H9 (cell line): Measurements from ENCODE around the gene PUM1. TPM values are rescaled to one million over a fixed set of nuclear protein-coding genes. Genes with fewer than 3 reads are reported as not detected.

Source experiments
- DNase-seq: peaks from one replicate; pipeline ENCODE4 v3.0.0-alpha.2; 2017
- H2AFZ ChIP-seq: one replicate; pipeline ENCODE4 v1.6.1; 2013; ENCODE audit warnings: mild to moderate bottlenecking, low read length, control low read depth, moderate library complexity
- H2AK5ac ChIP-seq: 2 replicates; pipeline ENCODE4 v1.6.1; 2013; ENCODE audit warnings: low read length, control low read depth, mixed read lengths; ENCODE audit not compliant: insufficient read length
- H2BK120ac ChIP-seq: one replicate; pipeline ENCODE4 v1.6.1; 2013; ENCODE audit warnings: low read depth, mild to moderate bottlenecking, low read length, control low read depth, inconsistent platforms; ENCODE audit not compliant: poor library complexity, severe bottlenecking
- H2BK12ac ChIP-seq: 2 replicates; pipeline ENCODE4 v1.6.1; 2013; ENCODE audit warnings: low read length, control low read depth, mixed read lengths, low read depth; ENCODE audit not compliant: insufficient read length
- H2BK15ac ChIP-seq: 2 replicates; pipeline ENCODE4 v1.6.1; 2013; ENCODE audit warnings: low read depth, low read length, control low read depth
- H2BK20ac ChIP-seq: one replicate; pipeline ENCODE4 v1.6.1; 2013; ENCODE audit warnings: low read depth, mild to moderate bottlenecking, low read length, control low read depth, inconsistent platforms; ENCODE audit not compliant: poor library complexity, severe bottlenecking
- H2BK5ac ChIP-seq: 2 replicates; pipeline ENCODE4 v1.6.1; 2013; ENCODE audit warnings: low read length, control low read depth, mixed read lengths; ENCODE audit not compliant: insufficient read length
- H3K14ac ChIP-seq: 2 replicates; pipeline ENCODE4 v1.6.1; 2013; ENCODE audit warnings: low read length, control low read depth; ENCODE audit not compliant: insufficient read depth
- H3K18ac ChIP-seq: 2 replicates; pipeline ENCODE4 v1.6.1; 2013; ENCODE audit warnings: low read depth, mild to moderate bottlenecking, mixed read lengths, low read length, control low read depth; ENCODE audit not compliant: insufficient read length
- H3K23ac ChIP-seq: 2 replicates; pipeline ENCODE4 v1.6.1; 2013; ENCODE audit warnings: low read length, control low read depth, mixed read lengths, low read depth; ENCODE audit not compliant: insufficient read length
- H3K23me2 ChIP-seq: 2 replicates; pipeline ENCODE4 v1.6.1; 2013; ENCODE audit warnings: low read depth, mild to moderate bottlenecking, mixed read lengths, low read length, control low read depth; ENCODE audit not compliant: insufficient read length, poor library complexity, severe bottlenecking
- H3K27ac ChIP-seq: 2 replicates; pipeline ENCODE4 v1.5.1; 2013; ENCODE audit warnings: low read length, control low read depth, mixed read lengths, low read depth; ENCODE audit not compliant: insufficient read length
- H3K27me3 ChIP-seq: 2 replicates; pipeline ENCODE4 v1.6.1; 2013; ENCODE audit warnings: low read length, control low read depth, inconsistent platforms; ENCODE audit not compliant: insufficient read depth
- H3K4ac ChIP-seq: 2 replicates; pipeline ENCODE4 v1.6.1; 2013; ENCODE audit warnings: low read depth, mild to moderate bottlenecking, control low read depth, inconsistent platforms, low read length, moderate library complexity
- H3K4me1 ChIP-seq: 2 replicates; pipeline ENCODE4 v1.6.1; 2013; ENCODE audit warnings: low read length, control low read depth, inconsistent platforms; ENCODE audit not compliant: insufficient read depth
- H3K4me2 ChIP-seq: 2 replicates; pipeline ENCODE4 v1.6.1; 2013; ENCODE audit warnings: low read length, control low read depth, mixed read lengths; ENCODE audit not compliant: insufficient read length, insufficient read depth
- H3K56ac ChIP-seq: 2 replicates; pipeline ENCODE4 v1.6.1; 2013; ENCODE audit warnings: low read depth, mild to moderate bottlenecking, mixed read lengths, low read length, control low read depth; ENCODE audit not compliant: insufficient read length
- H3K79me1 ChIP-seq: 2 replicates; pipeline ENCODE4 v1.6.1; 2013; ENCODE audit warnings: low read depth, mild to moderate bottlenecking, moderate library complexity, low read length, control low read depth, inconsistent platforms; ENCODE audit not compliant: insufficient read depth, poor library complexity, severe bottlenecking
- H3K79me2 ChIP-seq: 2 replicates; pipeline ENCODE4 v1.6.1; 2013; ENCODE audit warnings: low read length, control low read depth, inconsistent platforms; ENCODE audit not compliant: insufficient read depth
- H3K9ac ChIP-seq: 2 replicates; pipeline ENCODE4 v1.6.1; 2013; ENCODE audit warnings: low read length, control low read depth, mixed read lengths; ENCODE audit not compliant: insufficient read length; ENCODE audit errors: extremely low read depth
- H3K9me3 ChIP-seq: one replicate; pipeline ENCODE4 v1.6.1; 2013; ENCODE audit warnings: low read depth, low read length, inconsistent platforms; ENCODE audit not compliant: control insufficient read depth
- H3T11ph ChIP-seq: one replicate; pipeline ENCODE4 v1.6.1; 2013; ENCODE audit warnings: mild to moderate bottlenecking, low read length, control low read depth, inconsistent platforms
- H4K20me1 ChIP-seq: one replicate; pipeline ENCODE4 v1.6.1; 2013; ENCODE audit not compliant: control insufficient read depth, insufficient read length, insufficient read depth
- H4K5ac ChIP-seq: 2 replicates; pipeline ENCODE4 v1.6.1; 2013; ENCODE audit warnings: low read depth, mild to moderate bottlenecking, mixed read lengths, low read length, control low read depth; ENCODE audit not compliant: insufficient read length
- H4K8ac ChIP-seq: replicated peaks from 2 replicates; pipeline ENCODE4 v1.6.1; 2013; ENCODE audit warnings: low read length, control low read depth, mixed read lengths, low read depth; ENCODE audit not compliant: insufficient read length
- H4K91ac ChIP-seq: 2 replicates; pipeline ENCODE4 v1.6.1; 2013; ENCODE audit warnings: low read depth, mild to moderate bottlenecking, moderate library complexity, mixed read lengths, low read length, control low read depth; ENCODE audit not compliant: insufficient read length
- H3K27ac Mint-ChIP-seq, 3 experiments: 2 replicates in 2 of 3; 3 replicates in 1 of 3; pipeline ENCODE4 v1.8.0; 2020 to 2021; ENCODE audit warnings: mixed read lengths in 3 of 3, mild to moderate bottlenecking in 1 of 3, moderate library complexity in 1 of 3
- H3K27me3 Mint-ChIP-seq: 2 replicates; pipeline ENCODE4 v1.8.0; 2021; ENCODE audit warnings: low read depth, mild to moderate bottlenecking, moderate library complexity, mixed read lengths
- H3K36me3 Mint-ChIP-seq, 3 experiments: 2 replicates in 2 of 3; 3 replicates in 1 of 3; pipeline ENCODE4 v1.8.0; 2020 to 2021; ENCODE audit warnings: low read depth in 3 of 3, mixed read lengths in 3 of 3; ENCODE audit not compliant: insufficient read depth in 1 of 3
- H3K4me1 Mint-ChIP-seq, 2 experiments: 2 replicates each; pipeline ENCODE4 v1.8.0; 2020; ENCODE audit warnings: mixed read lengths in 2 of 2
- H3K4me3 Mint-ChIP-seq, 2 experiments: 2 replicates in 1 of 2; 3 replicates in 1 of 2; pipeline ENCODE4 v1.8.0; 2020 to 2021; ENCODE audit warnings: mild to moderate bottlenecking in 2 of 2, mixed read lengths in 2 of 2, moderate library complexity in 1 of 2
- H3K9me3 Mint-ChIP-seq, 2 experiments: 2 replicates in 1 of 2; 3 replicates in 1 of 2; pipeline ENCODE4 v1.8.0; 2020; ENCODE audit warnings: mild to moderate bottlenecking in 2 of 2, mixed read lengths in 2 of 2, moderate library complexity in 1 of 2
- CTCF ChIP-seq: fragments of 200-600 bp; sonication (generic); conservative IDR thresholded peaks from 3 replicates; pipeline ENCODE4 v1.8.0; 2021; ENCODE audit warnings: antibody characterized with exemption, mild to moderate bottlenecking
- WGBS: extraction: QIAGEN DNeasy Blood & Tissue Kit; methylation state at CpG from one replicate; pipeline ENCODE4 v1.1.7; 2013; ENCODE audit warnings: missing lambda C conversion rate, low lambda C conversion rate, mixed read lengths; ENCODE audit not compliant: insufficient read length; ENCODE audit errors: extremely low coverage; 5-methylcytosine and 5-hydroxymethylcytosine counted together
- total RNA-seq: library from RNA; stranded (reverse); gene quantifications from 2 replicates; pipeline ENCODE4 v1.2.1, GENCODE V29; 2021

The PUM1 gene
- total RNA-seq, 1 experiment from 2014 or later = 164 TPM

DNA sequence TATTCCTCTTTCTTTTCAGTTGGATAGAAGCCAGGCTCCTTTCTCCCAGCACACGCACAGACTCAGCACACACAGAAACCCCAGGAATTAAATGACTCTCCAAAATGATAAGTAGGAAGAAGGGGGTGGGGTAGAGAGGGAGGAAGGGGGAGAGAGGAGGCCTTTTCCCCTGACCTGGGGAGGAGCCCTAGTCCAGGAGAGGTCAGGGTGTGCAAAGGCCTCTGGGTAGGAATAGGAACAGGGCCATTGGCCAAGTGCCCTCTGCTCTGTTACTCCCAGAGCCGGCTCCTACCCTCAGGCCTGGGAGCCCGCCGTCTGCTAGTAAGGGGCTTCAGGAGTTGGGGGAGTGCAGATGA, 35.6 kb upstream of the PUM1 start:
- H3K27ac ChIP-seq = no peak overlapping the region
- H3K79me1 ChIP-seq = no peaks in the 10 kb centered on the region
- no peaks in the 10 kb centered on the region for H3K36me3 Mint-ChIP-seq
- no peak overlapping the region for H2AK5ac ChIP-seq
- H2AFZ ChIP-seq = no peak overlapping the region
- no peaks in the 10 kb centered on the region for H3K27me3 ChIP-seq
- H2BK15ac ChIP-seq = no peak overlapping the region
- H2BK5ac ChIP-seq = no peak overlapping the region
- H4K20me1 ChIP-seq = no peaks in the 10 kb centered on the region
- DNase-seq = no peak
- no peak overlapping the region for H2BK20ac ChIP-seq
- no peak for TF ChIP-seq CTCF
- no peak overlapping the region for H3K4ac ChIP-seq
- no peak overlapping the region; a peak in 1 of 7 replicates for H3K27ac Mint-ChIP-seq
- H3K9me3 ChIP-seq = no peaks in the 10 kb centered on the region
- H3K23ac ChIP-seq = no peak overlapping the region
- H3K4me2 ChIP-seq = no peak overlapping the region
- no peak overlapping the region for H4K5ac ChIP-seq
- no peaks in the 10 kb centered on the region for H3K4me1 ChIP-seq
- H4K91ac ChIP-seq = no peak overlapping the region
- H3K9ac ChIP-seq = no peak overlapping the region
- H2BK120ac ChIP-seq = no peak overlapping the region
- no peaks in the 10 kb centered on the region for H3K9me3 Mint-ChIP-seq
- H3T11ph ChIP-seq = no peak overlapping the region
- H3K23me2 ChIP-seq = no peaks in the 10 kb centered on the region
- peaks cover 0 to 6% of the 10 kb centered on the region in 2 experiments; a peak in 3 of 4 replicates for H3K4me1 Mint-ChIP-seq
- no peak overlapping the region for H2BK12ac ChIP-seq
- H3K14ac ChIP-seq = no peak overlapping the region
- no peak overlapping the region for H3K18ac ChIP-seq
- no peaks in the 10 kb centered on the region for H3K27me3 Mint-ChIP-seq
- no peak overlapping the region for H3K56ac ChIP-seq
- whole genome bisulfite sequencing = no CpG with 5 or more reads among the region's 4 CpGs
- no peak overlapping the region for H3K4me3 Mint-ChIP-seq
- H4K8ac ChIP-seq = no peak overlapping the region
- no peaks in the 10 kb centered on the region for H3K79me2 ChIP-seq
